GM12872 (cell line): ENCODE results near the gene RNF150.

Experiments
- CTCF ChIP-seq: IDR thresholded peaks from 3 replicates; pipeline ENCODE4 v1.5.1; 2011; ENCODE audit warnings: low read depth, mild to moderate bottlenecking, low read length, moderate library complexity; ENCODE audit not compliant: insufficient read depth

Gene RNF150

GRCh38 chr4:140811429-140811828 lies 321.8 kb downstream of the RNF150 start:
- TF ChIP-seq CTCF, result no peak
